ENCODE results near the gene KCNIP1.

DNA sequence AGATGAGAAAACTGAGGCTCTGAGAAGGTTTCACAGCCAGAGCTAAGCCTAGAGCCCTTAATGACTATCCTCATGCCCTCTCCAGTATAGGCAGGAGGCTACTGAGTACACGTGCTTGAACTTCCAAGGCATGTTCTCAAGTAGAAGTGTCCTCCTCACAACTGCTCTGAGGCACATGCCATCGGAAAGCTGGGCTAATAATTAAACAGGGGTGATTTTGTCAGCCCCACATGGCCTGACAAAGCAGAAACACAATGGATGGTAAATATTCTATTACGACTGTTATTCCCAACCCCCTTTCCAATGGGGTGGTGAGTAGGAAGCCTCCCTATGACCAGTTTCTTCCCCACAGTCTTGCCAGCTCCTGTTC lies 34.3 kb downstream of the KCNIP1 start:
- TF ChIP-seq, protein P1, sequence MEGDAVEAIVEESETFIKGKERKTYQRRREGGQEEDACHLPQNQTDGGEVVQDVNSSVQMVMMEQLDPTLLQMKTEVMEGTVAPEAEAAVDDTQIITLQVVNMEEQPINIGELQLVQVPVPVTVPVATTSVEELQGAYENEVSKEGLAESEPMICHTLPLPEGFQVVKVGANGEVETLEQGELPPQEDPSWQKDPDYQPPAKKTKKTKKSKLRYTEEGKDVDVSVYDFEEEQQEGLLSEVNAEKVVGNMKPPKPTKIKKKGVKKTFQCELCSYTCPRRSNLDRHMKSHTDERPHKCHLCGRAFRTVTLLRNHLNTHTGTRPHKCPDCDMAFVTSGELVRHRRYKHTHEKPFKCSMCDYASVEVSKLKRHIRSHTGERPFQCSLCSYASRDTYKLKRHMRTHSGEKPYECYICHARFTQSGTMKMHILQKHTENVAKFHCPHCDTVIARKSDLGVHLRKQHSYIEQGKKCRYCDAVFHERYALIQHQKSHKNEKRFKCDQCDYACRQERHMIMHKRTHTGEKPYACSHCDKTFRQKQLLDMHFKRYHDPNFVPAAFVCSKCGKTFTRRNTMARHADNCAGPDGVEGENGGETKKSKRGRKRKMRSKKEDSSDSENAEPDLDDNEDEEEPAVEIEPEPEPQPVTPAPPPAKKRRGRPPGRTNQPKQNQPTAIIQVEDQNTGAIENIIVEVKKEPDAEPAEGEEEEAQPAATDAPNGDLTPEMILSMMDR (conservative IDR thresholded peaks at IDR 0.05; ENCODE audit: low read length), result no peak
- no peak for TF ChIP-seq EZH2phosphoT487 (IDR thresholded peaks at IDR 0.05; ENCODE audit: borderline replicate concordance)

Data from Loucy (cell line).